Measurements from ENCODE around the gene GALK2.
"Not testable (repeated sequence)": the region's sequence is repeated elsewhere in the genome, so short reads cannot be mapped to it uniquely, and the experiment has no call there.

The GALK2 gene

DNA sequence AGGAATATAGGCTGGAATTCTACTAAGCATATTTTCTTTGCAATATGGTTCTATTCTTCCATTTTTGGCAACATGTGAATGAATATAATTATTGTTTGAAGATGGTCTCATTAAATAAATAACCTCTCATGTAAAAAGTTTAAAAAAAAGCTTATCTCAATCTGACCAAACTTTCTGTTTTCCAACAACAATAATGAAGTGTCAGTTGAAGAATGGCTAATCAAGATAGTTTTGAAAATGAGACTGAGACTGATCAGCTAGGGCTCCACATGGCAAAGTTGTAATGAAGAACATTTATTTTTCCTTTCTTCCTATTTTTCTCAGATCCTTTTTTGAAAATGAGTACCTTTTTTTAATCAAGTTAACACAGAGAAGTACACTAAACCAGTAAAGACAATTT is 117.4 kb downstream of the GALK2 start:
- DNase-seq: no peak

DNA sequence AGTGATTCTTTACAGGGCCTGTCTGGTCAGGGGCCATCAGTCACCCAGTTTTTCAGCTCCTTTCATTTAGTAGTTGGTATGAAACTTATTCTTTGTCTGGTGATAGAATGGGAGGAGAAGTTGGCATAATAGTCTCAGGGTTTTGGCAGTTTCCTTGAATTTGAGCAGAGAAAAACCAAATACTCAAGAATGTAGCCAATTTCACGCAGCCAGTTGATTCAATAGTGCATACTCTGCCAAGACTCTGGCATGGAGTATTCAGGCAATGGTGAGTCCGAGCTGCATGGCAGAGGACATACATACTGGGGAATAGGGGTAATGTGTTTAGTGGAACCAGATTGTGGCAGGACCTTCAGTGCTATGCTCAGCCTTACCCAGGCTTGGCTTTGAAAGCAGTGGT is 118.3 kb downstream of the GALK2 start:
- no peak for DNase-seq

DNA sequence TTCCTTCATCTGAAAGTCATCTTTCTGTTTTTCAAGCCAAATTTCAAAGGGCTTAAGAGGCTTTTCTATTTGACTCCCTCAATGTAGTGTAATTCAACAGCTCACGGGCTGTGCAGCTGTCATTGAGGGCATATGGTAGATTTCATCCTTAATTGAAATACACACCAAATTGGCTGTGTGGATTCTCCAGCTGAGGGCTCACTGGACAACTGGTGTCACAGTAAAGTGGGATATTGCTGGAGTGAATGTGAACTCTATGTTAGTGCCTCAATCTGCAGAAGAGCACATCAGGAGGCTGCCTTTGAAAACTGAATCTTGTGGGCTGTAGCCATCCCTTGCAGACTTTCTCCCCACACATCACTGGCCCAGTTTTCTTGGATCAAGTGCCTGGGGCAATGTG is 120.1 kb downstream of the GALK2 start:
- no peak for DNase-seq

DNA sequence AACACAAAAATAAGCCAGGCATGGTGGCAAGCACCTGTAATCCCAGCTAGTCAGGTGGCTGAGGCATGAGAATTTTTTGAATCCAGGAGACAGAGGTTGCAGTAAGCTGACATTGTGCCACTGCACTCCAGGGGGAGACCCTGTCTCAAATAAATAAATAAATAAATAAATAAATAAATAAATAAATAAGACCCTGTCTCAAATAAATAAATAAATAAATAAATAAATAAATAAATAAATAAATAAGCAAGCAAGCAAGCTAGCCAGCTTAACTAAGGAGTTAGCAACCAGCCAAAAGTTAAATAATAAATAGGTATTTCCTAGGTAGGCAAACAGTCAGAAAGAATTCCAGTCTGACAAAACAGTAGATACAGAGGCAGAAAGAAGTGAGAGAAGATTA is 123.9 kb downstream of the GALK2 start:
- DNase-seq: no peak

DNA sequence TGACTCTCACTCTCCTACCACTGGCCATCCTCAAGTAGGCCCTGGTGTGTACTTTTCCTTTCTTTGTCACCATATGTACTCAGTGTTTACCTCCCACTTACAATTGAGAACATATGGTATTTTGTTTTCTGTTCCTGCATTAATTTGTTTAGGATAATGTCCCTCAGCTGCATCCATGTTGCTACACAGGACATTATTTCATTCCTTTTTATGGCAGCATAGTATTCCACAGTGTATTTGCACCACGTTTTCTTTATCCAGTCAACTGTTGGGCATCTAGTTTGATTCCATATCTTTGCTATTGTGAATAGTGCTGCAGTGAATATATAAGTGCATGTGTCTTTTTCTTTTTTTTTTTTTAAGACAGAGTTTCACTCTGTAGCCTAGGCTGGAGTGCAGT is 126.2 kb downstream of the GALK2 start:
- no peak for DNase-seq

DNA sequence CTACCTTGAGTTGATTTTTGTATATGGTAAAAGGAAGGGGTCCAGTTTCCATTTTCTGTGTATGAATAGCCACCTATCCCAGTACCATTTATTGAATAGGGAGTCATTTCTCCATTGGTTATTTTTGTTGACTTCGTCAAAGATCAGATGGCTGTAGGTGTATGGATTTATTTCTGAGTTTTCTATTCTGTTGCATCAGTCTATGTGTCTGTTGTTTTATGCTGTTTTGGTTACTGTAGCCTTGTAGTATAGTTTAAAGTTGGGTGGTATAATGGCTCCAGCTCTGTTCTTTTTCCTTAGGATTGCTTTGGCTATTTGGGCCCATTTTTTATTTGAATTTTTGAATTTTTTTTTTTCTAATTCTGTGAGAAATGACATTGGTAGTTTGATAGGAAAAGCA is 127.5 kb downstream of the GALK2 start:
- DNase-seq: no peak

DNA sequence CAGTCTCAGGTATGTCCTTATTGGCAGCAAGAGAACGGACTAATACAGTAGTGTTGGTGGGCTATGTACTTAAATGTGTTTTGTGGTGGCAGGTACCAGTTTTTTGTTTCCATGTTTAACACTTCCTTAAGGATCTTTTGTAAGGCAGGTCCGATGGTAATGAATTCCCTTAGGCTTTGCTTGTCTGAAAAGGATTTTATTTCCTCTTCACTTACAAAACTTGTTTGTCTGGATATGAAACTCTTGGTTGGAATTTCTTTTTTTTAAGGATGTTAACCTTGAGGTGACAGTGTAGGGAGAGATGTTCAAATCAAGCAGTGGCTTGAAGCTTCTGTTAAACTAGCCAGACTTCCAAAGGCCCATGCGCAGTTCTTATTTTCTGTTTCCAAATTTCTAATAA is 130.8 kb downstream of the GALK2 start:
- DNase-seq: no peak

DNA sequence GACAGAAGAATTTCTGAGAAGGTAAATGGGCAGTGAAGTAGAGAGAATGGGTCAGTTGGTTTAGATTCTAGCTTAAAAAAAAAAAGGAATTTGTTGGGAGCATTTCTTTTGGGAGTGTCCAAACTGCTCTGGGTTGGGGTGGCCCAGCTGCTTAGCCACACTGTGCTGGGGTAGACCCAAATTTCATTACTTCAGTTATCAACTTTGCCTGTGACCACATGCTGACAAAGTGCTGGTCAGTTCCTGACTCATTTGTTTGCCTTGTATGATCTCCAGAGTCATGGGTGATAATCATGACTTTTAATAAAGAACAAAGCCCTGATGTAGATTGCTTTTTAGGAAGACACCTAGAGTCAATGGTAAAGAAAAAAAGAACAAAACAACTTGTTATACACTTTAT is 131.5 kb downstream of the GALK2 start:
- no peak for DNase-seq

DNA sequence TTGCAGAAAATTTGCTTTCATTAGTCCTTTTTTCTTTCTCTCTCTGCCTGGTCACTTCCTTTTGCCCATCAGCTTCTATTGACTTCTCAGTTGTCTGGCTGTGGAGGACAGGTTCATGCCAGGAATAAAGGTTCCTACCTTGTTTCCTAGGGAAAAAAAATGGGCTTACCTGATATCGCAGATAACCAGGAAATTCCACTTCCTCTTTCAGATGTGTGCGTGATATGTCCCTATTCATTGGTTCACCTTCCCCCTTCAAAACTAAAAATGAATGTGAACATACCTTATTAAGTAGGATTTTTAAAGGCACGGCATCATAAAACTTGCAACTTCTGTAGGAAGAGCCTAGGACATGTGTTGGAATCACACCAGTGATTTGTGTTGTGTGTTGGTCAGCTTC is 133.0 kb downstream of the GALK2 start:
- DNase-seq: no peak

DNA sequence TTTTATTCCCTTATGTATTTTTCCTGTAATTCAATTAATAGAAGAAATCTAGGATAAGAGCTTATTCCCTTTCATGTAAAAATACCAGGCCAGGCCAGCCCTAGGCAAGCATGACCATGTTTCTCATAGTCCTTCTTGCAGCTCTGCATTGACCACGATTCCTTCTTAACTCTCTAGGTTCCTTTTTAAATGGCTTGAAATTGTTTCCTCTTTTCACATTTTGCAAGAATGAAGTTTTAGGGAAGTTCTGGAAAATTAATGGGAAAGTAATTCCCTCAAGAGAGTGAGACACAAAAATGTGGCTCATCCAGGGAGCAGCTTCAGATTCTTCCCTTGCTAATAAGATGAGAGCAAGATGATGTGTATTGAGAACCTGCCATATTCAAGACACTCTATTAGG is 136.5 kb downstream of the GALK2 start:
- DNase-seq: peak; percentile 35 to 52

DNA sequence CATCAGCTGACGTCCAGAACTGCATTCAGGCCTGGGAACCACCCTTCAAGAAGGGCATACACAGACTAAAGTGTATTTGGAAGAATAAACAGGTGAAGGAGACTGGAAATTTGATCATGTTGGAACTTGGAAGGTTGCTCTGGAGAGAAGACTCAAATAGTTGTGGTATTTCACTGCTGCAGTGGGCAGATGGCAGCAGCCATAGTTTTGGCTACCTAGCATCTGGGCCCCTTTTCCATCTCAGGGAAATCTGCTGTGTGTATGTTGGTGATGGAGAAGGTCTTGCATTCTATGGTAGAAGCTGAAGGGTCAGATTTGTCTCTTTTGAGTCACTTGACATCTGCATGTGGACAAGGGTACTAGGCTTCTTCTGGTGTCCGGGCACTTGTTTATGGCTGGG is 138.6 kb downstream of the GALK2 start:
- no peak for DNase-seq

DNA sequence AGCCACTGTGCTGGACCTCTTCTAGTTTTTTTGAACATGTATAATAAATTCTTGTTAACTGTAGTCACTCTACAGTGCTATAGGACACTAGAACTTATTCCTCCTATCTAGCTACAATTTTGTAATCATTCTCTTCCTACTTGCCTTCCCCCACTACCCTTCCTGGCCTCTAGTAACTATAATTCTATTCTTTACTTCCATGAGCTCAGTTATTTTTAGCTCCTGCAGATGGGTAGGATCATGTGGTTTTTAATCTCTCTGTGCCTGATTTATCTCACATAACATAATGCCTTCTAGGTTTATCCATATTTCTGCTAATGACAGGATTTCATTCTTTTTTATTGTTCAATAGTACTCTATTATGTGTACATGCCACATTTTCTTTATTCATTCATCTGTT is 139.8 kb downstream of the GALK2 start:
- DNase-seq: no peak

DNA sequence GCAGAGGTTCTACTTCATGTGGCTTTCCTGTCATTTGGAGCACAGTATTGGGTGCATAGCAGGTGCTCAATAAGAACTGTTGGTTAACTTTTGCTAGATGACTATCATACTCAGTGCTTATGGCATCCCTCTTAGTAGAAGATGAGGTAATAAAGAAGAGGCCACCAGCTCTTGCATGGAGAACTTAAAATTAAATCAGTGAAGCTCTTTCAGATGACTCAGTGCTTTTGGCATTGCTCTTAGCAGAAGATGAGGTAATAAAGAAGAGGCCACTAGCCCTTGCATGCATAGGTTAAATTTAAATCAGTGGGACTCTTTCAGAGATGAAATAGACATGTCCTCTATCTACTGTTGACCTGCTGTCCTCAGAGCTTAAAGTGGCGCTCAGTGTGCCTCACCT is 143.6 kb downstream of the GALK2 start:
- DNase-seq: peak; percentile 57 to 87

DNA sequence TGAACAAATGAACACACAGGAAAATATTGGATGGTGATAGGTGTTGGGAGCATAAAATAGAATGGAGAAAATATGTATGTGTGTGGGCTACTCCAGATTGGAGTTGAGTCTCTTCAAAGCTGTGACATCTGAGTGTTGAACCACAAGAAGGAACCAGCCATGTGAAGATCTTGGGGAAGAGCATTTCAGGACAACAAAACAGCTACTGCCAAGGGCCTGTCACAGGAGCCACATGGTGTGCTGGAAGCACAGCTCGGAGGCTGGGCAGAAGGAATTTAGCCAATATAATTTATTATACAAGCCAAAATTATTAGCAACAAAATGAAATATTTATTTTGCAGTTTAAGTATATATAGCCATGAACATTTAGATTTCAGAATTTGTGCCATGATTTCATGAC is 144.7 kb downstream of the GALK2 start:
- peak in 1 of 2 donors; percentile 22 for DNase-seq

DNA sequence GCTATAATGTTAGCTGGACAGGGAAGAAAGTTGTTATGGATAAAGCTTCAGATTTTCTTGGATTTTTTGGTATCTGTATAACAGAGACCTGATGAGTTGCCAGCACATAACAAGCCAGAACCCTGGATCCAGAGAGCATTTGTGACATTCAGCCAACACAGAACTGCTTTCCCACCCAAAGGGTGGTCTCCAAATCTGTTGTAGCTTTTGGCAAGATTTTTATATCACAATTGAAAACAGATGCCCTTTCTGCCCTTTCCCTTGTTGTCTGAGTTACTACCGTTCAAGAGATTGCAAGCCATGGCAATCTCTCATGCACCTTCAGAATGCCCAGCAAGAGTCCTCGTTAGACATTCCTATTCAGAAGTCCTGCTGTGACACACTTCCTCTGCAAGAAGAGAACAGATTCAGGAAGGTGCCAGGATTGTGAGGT is 145.4 kb downstream of the GALK2 start:
- DNase-seq: no peak

DNA sequence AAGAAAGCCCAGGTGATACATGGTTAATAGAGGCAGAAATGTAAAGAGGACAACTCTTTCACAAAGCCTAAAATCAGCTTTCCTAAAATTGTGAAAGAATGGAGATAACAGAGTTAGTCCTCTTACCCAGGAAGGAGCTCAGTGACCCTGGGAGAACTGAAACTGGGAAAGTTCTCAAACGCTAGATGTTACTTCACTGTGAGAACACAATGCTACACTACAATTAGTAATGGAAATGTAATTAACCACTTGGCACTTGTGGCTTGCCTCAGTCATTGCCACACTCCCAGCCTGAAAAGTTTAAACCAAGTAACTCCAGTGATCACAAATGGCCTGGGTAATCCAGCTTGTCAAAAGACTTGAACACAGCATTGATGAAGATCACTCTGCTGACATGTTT is 150.3 kb downstream of the GALK2 start:
- peak; percentile 88 to 95 for DNase-seq

DNA sequence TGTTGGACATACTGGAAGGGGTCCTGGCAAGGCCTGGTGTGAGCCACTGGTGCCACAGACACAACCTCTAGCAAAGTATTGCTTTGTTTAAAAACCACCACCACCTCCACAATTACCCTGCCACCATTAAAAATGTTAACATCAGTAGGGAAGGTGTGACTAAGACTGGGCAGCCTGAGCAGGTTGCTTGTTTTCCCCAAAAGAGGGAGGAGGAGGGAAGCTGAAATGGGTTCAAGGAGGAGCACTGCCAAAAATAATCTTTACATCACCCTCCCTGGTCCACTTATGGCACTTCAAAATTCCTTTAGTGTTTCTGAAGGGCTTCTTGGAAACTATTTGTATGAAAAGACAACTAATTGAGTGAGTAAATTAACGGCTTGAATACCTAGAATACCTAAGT is 153.2 kb downstream of the GALK2 start:
- DNase-seq: no peak

DNA sequence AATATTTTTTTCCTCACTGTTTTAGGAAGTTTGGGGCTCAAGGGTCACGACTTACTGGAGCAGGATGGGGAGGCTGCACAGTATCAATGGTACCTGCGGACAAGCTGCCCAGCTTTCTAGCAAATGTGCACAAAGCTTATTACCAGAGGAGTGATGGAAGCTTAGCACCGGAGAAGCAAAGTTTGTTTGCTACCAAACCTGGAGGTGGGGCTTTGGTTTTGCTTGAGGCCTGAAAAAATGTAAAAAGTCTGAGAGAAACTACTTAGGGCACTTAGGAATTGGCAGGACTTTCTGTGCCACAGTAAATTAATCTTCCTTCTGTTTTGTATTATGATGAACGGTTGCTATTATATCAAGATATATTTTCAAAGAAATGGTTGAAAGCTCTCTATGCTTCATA is 157.9 kb downstream of the GALK2 start:
- no peak for DNase-seq

DNA sequence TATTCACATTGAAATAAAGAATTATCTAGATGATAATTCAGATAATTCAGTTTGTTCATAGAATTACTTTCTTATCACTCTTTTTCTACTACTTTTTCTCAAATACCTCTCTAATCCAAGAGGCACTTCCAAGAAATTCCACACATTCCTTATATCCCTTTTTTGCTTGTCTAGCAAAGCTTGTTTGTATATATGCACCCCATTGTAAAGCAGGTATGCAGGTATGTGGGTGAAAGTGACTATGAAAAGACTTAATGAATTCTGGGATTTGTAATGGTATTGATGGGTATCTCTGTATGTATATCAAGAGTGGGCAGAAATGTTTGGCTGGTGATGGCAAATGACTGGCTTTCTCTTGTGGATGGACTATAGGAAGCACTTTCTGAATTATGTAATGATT is 158.9 kb downstream of the GALK2 start:
- no peak for DNase-seq

DNA sequence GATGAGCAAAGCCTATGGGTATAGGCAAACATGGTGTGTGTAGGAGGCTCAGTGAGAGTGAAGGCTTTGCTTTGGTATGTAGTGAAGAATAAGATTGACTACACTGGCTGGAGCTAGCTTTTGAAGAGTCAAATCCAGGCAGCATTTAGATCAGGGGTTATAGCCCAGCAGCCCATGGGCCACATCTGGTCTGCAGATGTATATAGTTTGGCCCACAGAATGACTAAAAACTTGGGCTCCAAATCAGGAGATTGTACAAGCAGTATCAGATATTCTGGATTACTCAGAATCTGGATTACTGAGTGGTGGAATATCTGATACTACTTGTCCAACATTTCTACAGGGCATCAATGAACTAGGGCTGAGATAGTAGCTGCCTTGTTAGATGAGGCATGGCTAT is 160.1 kb downstream of the GALK2 start:
- DNase-seq: no peak

DNA sequence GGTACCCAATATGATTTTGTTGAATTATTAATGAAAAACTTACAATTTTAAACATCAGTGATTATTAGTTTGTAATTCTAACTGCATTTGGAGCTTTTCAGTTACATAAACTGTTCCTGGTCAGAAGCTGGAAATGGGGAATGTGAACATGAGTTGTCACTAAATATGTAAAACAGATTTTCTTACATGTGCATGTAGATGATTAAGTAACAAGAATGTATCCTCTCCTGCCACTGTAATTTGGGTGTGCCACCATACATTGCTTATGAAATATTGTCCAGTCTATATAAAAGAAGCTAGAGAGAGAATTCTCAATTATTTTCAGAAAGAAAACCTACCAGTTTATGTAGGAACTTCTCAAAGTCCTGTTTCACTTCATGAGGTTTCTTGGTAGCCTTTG is 161.4 kb downstream of the GALK2 start:
- no peak for DNase-seq

DNA sequence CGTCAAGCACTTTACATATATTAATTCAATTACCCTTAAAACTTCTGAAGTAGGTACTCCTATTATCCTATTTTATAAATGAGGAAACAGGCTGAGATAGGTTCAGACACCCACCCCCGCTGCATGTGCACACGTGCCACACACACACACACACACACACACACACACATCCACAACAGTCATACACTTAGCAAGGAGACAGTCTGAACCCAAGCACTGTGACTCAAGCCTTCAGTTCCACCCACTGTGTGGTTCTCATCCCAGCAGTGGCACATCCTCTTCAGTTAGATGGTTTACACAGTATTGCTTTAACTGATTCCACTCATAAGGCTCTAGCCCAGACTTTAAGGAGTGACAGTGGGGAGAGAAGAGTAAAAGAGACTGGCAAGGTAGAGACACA is 161.9 kb downstream of the GALK2 start:
- peak in 1 of 2 donors; percentile 33 for DNase-seq

DNA sequence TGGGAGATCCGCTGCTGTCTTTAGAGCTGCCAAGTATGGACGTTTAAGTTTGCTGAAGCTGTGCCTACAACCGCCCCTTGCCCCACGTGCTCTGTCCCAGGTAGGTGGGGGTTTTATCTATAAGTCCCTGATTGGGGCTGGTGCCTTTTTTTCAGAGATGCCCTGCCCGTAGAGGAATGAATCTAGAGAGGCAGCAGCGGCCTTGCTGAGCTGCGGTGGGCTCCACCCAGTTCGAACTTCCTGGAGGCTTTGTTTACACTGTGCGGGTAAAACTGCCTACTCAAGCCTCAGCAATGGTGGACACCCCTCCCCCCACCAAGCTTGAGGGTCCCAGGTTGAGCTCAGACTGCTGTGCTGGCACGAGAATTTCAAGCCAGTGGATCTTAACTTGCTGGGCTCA is 169.6 kb downstream of the GALK2 start:
- no peak for DNase-seq

DNA sequence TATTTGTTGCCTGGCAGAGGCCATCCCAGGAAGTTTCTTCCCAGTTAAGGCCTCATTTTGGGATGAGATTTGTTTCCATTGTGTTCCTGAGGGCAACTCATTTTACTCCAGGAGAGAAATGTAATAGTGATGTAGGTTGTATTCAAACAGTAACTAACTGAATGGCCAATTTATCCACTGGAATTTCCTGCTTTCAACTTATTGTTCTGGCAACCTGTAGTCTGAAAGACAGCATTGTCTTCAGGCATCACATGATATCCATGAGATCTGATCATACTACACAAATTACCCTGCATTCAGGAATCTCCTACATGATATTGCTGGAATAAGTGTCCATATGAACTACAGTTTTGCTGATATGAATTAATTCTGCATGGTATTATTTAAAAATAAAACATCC is 173.5 kb downstream of the GALK2 start:
- DNase-seq: no peak

DNA sequence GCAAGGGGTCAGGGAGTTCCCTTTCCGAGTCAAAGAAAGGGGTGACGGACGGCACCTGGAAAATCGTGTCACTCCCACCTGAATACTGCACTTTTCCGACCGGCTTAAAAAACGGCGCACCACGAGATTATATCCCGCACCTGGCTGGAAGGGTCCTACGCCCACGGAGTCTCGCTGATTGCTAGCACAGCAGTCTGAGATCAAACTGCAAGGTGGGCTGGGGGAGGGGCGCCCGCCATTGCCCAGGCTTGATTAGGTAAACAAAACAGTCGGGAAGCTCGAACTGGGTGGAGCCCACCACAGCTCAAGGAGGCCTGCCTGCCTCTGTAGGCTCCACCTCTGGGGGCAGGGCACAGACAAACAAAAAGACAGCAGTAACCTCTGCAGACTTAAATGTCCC is 184.4 kb downstream of the GALK2 start:
- DNase-seq: not testable (repeated sequence)

DNA sequence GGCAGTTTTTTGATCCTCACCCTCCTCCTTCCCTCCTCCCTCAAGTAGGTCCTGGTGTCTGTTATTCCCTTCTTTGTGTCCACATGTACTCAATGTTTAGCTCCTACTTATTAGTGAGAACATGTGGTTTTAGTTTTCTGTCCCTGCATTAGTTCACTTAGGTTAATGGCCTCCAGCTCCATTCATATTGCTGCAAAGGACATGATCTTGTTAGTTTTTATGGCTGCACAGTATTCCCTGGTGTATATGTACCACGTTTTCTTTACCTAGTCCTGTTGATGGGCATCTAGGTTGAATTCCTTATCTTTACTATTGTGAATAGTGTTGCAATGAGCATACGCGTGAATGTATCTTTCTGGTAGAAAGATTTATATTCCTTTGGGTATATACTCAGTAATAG is 191.3 kb downstream of the GALK2 start:
- DNase-seq: no peak
